ENCODE measurements around the gene TMEM121. TPM values are rescaled to one million over a fixed set of nuclear protein-coding genes. Genes with fewer than 3 reads are reported as not detected.

The TMEM121 gene
- total and polyA plus RNA-seq, 2 of the 8 experiments (the other 6 are each of a cell fraction or from before 2014, with no cell fraction given) = 1.9 TPM; not detected in 1

DNA sequence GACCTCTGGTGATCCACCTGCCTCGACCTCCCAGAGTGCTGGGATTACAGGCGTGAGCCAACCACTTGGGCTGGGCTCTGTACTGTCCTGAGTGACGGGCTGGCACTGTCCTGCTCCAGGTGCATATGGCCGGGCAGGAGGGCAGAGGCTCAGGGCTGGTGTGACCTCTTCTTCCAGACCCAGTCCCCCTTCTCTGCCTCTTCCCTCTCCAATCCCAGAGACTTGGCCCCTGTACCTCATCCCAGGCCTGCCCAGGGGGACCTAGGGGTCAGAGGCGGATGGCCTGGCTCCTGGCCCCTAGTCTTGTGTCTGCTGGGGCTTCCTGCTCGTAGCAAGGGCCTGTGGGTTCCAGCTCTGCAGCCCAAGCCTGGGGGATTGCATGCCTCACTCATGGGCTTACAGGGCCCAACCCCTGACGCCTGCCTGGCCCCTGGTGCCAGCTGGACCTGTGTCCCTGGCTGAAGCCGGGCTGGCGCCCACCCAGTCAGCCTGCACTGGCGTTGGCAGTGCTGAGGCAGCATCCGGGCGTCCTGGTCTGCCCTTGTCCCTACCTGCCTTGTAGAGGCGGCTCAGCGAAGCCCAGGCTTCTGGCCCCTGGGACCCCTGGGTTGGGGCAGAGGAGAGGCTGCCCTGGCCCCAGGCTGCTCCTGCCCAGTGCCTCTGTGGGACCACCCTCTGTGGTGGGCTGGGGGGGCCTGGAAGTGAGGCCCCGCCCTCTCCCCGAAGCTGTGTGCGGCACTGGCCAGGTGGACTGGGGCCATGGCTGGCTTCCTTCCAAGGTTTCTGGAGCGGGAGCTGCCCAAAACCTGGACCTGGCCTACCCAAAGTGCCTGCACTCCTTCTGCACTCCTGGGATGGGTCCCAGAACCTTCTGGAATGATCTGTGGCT is 31.0 kb upstream of the TMEM121 start (continued):
- TF ChIP-seq TCF12 (IDR thresholded peaks at IDR 0.05; ENCODE audit: low read depth, low read length) (no peak), NANOG (IDR thresholded peaks at IDR 0.05; ENCODE audit: insufficient read depth, low read depth, low read length, poor library complexity, severe bottlenecking) (no peak)

All from H1 (cell line).